ENCODE data around the gene ALPL.

Gene ALPL

GRCh38 chr1:21605012-21605715, 95.9 kb downstream of the ALPL start:
- Histone ChIP-seq H3K9ac (ENCODE audit: low read length) (no peak overlapping the region), H3K4me3 (ENCODE audit: insufficient read depth, low read length, poor library complexity, severe bottlenecking) (no peak overlapping the region), H2AFZ (ENCODE audit: low read depth, low read length, severe bottlenecking) (no peak overlapping the region), H3K27ac (ENCODE audit: low read depth, low read length) (no peak overlapping the region), H3K36me3 (ENCODE audit: low read length) (no peaks in the 10 kb centered on the region), H3K4me2 (ENCODE audit: low read depth, low read length, poor library complexity, severe bottlenecking) (no peak overlapping the region), H3F3A (ENCODE audit: insufficient read depth) (no peaks in the 10 kb centered on the region), H3K9me3 (ENCODE audit: insufficient read depth, low read length) (no peaks in the 10 kb centered on the region), H3K9me2 (replicated peaks; ENCODE audit: insufficient read depth, low read length) (no peaks in the 10 kb centered on the region), H3K79me2 (ENCODE audit: insufficient read depth, low read length) (no peaks in the 10 kb centered on the region), H3K27me3 (ENCODE audit: low read length) (no peaks in the 10 kb centered on the region), H4K20me1 (ENCODE audit: low read depth, low read length) (no peaks in the 10 kb centered on the region)
- TF ChIP-seq CTCF (IDR thresholded peaks at IDR 0.05; ENCODE audit: insufficient read depth, low read length, poor library complexity, severe bottlenecking) (no peak), EZH2phosphoT487 (conservative IDR thresholded peaks at IDR 0.05; ENCODE audit: low read length) (no peak)

- H3K27me3 ChIP-seq (ENCODE audit: low read length) = no peaks in the 10 kb centered on the region
- H3K27ac ChIP-seq (ENCODE audit: low read depth, low read length) = no peak overlapping the region
- no peak overlapping the region for H3K9ac ChIP-seq (ENCODE audit: low read length)
- no peak for TF ChIP-seq EZH2phosphoT487 (conservative IDR thresholded peaks at IDR 0.05; ENCODE audit: low read length)
- TF ChIP-seq CTCF (IDR thresholded peaks at IDR 0.05; ENCODE audit: insufficient read depth, low read length, poor library complexity, severe bottlenecking) = no peak
- no peak overlapping the region for H3K4me3 ChIP-seq (ENCODE audit: insufficient read depth, low read length, poor library complexity, severe bottlenecking)
- no peak overlapping the region for H2AFZ ChIP-seq (ENCODE audit: low read depth, low read length, severe bottlenecking)
- H4K20me1 ChIP-seq (ENCODE audit: low read depth, low read length) = no peaks in the 10 kb centered on the region
- no peaks in the 10 kb centered on the region for H3K9me2 ChIP-seq (replicated peaks; ENCODE audit: insufficient read depth, low read length)
- H3K4me2 ChIP-seq (ENCODE audit: low read depth, low read length, poor library complexity, severe bottlenecking) = no peak overlapping the region
- no peaks in the 10 kb centered on the region for H3K79me2 ChIP-seq (ENCODE audit: insufficient read depth, low read length)
- H3K36me3 ChIP-seq (ENCODE audit: low read length) = no peaks in the 10 kb centered on the region
- H3F3A ChIP-seq (ENCODE audit: insufficient read depth) = no peaks in the 10 kb centered on the region
- no peaks in the 10 kb centered on the region for H3K9me3 ChIP-seq (ENCODE audit: insufficient read depth, low read length)
Observed at GRCh38 chr1:21605964-21606705, 96.9 kb downstream of the ALPL start.

- H3K36me3 ChIP-seq (ENCODE audit: low read length) = no peaks in the 10 kb centered on the region
- no peak overlapping the region for H3K27ac ChIP-seq (ENCODE audit: low read depth, low read length)
- no peak overlapping the region for H2AFZ ChIP-seq (ENCODE audit: low read depth, low read length, severe bottlenecking)
- H3F3A ChIP-seq (ENCODE audit: insufficient read depth) = no peaks in the 10 kb centered on the region
- no peaks in the 10 kb centered on the region for H4K20me1 ChIP-seq (ENCODE audit: low read depth, low read length)
- H3K4me3 ChIP-seq (ENCODE audit: insufficient read depth, low read length, poor library complexity, severe bottlenecking) = no peak overlapping the region
- H3K9me2 ChIP-seq (replicated peaks; ENCODE audit: insufficient read depth, low read length) = no peaks in the 10 kb centered on the region
- H3K4me2 ChIP-seq (ENCODE audit: low read depth, low read length, poor library complexity, severe bottlenecking) = no peak overlapping the region
- TF ChIP-seq CTCF (IDR thresholded peaks at IDR 0.05; ENCODE audit: insufficient read depth, low read length, poor library complexity, severe bottlenecking) (no peak), EZH2phosphoT487 (conservative IDR thresholded peaks at IDR 0.05; ENCODE audit: low read length) (no peak)
- H3K27me3 ChIP-seq (ENCODE audit: low read length) = no peaks in the 10 kb centered on the region
- H3K9ac ChIP-seq (ENCODE audit: low read length) = no peak overlapping the region
- no peaks in the 10 kb centered on the region for H3K9me3 ChIP-seq (ENCODE audit: insufficient read depth, low read length)
- no peaks in the 10 kb centered on the region for H3K79me2 ChIP-seq (ENCODE audit: insufficient read depth, low read length)
Observed at GRCh38 chr1:21607549-21608529, 98.6 kb downstream of the ALPL start.
